Neuronal stem cell (in vitro differentiated cells): Measurements from ENCODE around the gene MMD.
"Not testable (repeated sequence)": the region's sequence is repeated elsewhere in the genome, so short reads cannot be mapped to it uniquely, and the experiment has no call there.

Source experiments
- DNase-seq: peaks from one replicate; pipeline ENCODE4 v3.0.0-alpha.2; 2013; ENCODE audit warnings: low spot score
- H2AFZ ChIP-seq: one replicate; pipeline ENCODE4 v1.6.1; 2013; ENCODE audit warnings: mild to moderate bottlenecking, low read length, inconsistent platforms
- H2AK5ac ChIP-seq: 2 replicates; pipeline ENCODE4 v1.6.1; 2013; ENCODE audit warnings: low read depth, mild to moderate bottlenecking, inconsistent platforms, low read length, moderate library complexity, mixed read lengths
- H2BK120ac ChIP-seq: 2 replicates; pipeline ENCODE4 v1.6.1; 2013; ENCODE audit warnings: low read depth, mild to moderate bottlenecking, inconsistent platforms, low read length, moderate library complexity, mixed read lengths
- H2BK12ac ChIP-seq: one replicate; pipeline ENCODE4 v1.6.1; 2013; ENCODE audit warnings: low read length, inconsistent platforms
- H2BK15ac ChIP-seq: 2 replicates; pipeline ENCODE4 v1.6.1; 2013; ENCODE audit warnings: mild to moderate bottlenecking, low read length, inconsistent platforms, mixed read lengths
- H2BK5ac ChIP-seq: one replicate; pipeline ENCODE4 v1.6.1; 2013; ENCODE audit warnings: inconsistent platforms, mild to moderate bottlenecking, low read length, moderate library complexity
- H3K14ac ChIP-seq: one replicate; pipeline ENCODE4 v1.6.1; 2013; ENCODE audit warnings: low read length, inconsistent platforms
- H3K18ac ChIP-seq: 2 replicates; pipeline ENCODE4 v1.6.1; 2013; ENCODE audit warnings: low read length, inconsistent platforms
- H3K23ac ChIP-seq: 2 replicates; pipeline ENCODE4 v1.6.1; 2013; ENCODE audit warnings: low read depth, mild to moderate bottlenecking, mixed read lengths, low read length, inconsistent platforms; ENCODE audit not compliant: poor library complexity
- H3K27ac ChIP-seq: replicated peaks from 3 replicates; pipeline ENCODE4 v1.5.1; 2013; ENCODE audit warnings: low read length, inconsistent platforms
- H3K27me3 ChIP-seq, 3 experiments: 2 replicates each; pipeline ENCODE4 v1.6.1; 2013; ENCODE audit warnings: low read length in 3 of 3, mild to moderate bottlenecking in 2 of 3, inconsistent platforms in 1 of 3, low read depth in 1 of 3, mixed read lengths in 1 of 3, moderate library complexity in 1 of 3; ENCODE audit not compliant: control insufficient read depth in 3 of 3, insufficient read depth in 3 of 3
- H3K36me3 ChIP-seq, 2 donors: replicated peaks in 1 of 2; 2 replicates each; pipeline ENCODE4 v1.6.1; 2013; ENCODE audit warnings: low read length in 2 of 2; ENCODE audit not compliant: control insufficient read depth in 2 of 2, insufficient read depth in 2 of 2
- H3K4ac ChIP-seq: 2 replicates; pipeline ENCODE4 v1.6.1; 2013; ENCODE audit warnings: inconsistent platforms, mild to moderate bottlenecking, low read length, moderate library complexity
- H3K4me1 ChIP-seq, 2 donors: 1 replicate in 1 of 2; 2 replicates in 1 of 2; pipeline ENCODE4 v1.6.1; 2013; ENCODE audit warnings: low read length in 2 of 2, low read depth in 1 of 2; ENCODE audit not compliant: control insufficient read depth in 2 of 2, insufficient read depth in 1 of 2
- H3K4me2 ChIP-seq: one replicate; pipeline ENCODE4 v1.6.1; 2013; ENCODE audit warnings: mild to moderate bottlenecking, low read length, inconsistent platforms; ENCODE audit not compliant: insufficient read depth, poor library complexity, severe bottlenecking
- H3K4me3 ChIP-seq, 2 donors: 2 replicates each; pipeline ENCODE4 v1.5.1; 2013; ENCODE audit warnings: low read length in 2 of 2, mild to moderate bottlenecking in 2 of 2, inconsistent platforms in 1 of 2, moderate library complexity in 1 of 2
- H3K79me1 ChIP-seq: one replicate; pipeline ENCODE4 v1.6.1; 2013; ENCODE audit warnings: low read depth, mild to moderate bottlenecking, inconsistent platforms, low read length, moderate library complexity
- H3K9ac ChIP-seq: one replicate; pipeline ENCODE4 v1.6.1; 2013; ENCODE audit warnings: mild to moderate bottlenecking, low read depth, low read length, inconsistent platforms; ENCODE audit not compliant: poor library complexity
- H3K9me3 ChIP-seq, 2 donors: replicated peaks in 1 of 2; 2 replicates each; pipeline versions ENCODE3 to v1.6.1; 2013; ENCODE audit warnings: low read length in 2 of 2, mild to moderate bottlenecking in 2 of 2, inconsistent platforms in 1 of 2, low read depth in 1 of 2, mixed read lengths in 1 of 2, moderate library complexity in 1 of 2; ENCODE audit not compliant: control insufficient read depth in 2 of 2, insufficient read depth in 1 of 2
- H4K8ac ChIP-seq: one replicate; pipeline ENCODE4 v1.6.1; 2013; ENCODE audit warnings: low read depth, mild to moderate bottlenecking, inconsistent platforms, low read length, moderate library complexity
- H4K91ac ChIP-seq: one replicate; pipeline ENCODE4 v1.6.1; 2013; ENCODE audit warnings: low read length, low read depth, mild to moderate bottlenecking, inconsistent platforms; ENCODE audit not compliant: poor library complexity
- WGBS, 2 donors: extraction: QIAGEN DNeasy Blood & Tissue Kit; methylation state at CpG; one replicate each; pipeline ENCODE4 v1.1.7; 2013; ENCODE audit warnings: missing lambda C conversion rate in 2 of 2, mixed read lengths in 1 of 2; ENCODE audit not compliant: insufficient read length in 2 of 2, insufficient replicate concordance in 1 of 2; ENCODE audit errors: extremely low coverage in 2 of 2; 5-methylcytosine and 5-hydroxymethylcytosine counted together

Gene MMD

DNA sequence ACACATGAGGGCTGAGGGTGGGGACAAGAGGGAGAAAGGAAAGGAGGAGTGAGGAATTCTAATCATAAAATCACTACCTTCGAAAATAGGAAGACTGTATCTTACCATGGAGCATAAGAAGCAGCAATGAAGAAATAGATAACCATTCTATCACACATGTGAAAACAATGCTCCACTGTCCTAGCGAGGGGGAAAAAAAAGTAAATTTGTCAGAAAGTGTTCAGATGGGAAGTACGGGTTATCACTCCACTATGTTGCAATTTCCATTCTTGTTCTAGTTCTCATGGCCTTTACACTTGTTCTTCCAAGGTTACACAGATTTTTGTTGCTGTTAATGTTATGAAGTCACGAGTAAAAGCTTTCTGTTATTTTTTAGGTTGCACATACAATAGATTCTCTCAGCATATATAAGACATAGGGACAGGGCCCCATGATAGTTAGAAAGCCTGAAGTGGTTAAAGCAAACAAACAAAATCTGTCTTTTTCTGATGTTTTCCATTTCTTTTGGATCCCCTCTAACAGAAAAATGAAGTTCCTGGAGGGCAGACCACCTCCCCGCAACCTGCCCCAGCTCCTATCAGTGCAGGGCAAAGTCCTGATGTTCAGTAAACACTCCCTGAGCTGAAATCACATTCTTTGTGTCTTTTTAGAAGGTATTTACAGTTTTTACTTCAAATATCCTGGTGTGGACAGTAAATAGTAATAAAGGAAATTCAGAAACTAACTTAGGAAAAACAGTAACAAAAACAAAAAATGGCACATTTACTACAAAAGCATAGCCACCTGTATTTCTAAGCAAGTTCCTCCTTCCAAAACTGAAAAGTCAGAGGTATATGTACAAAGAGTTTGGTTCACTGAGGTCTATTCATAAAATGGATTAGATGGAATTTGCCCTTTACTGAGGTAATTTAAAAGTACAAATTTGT, 13.7 kb downstream of the MMD start:
- H3K9ac ChIP-seq = no peak overlapping the region
- H4K8ac ChIP-seq = no peak overlapping the region
- no peaks in the 10 kb centered on the region for H3K27me3 ChIP-seq
- H3K4me3 ChIP-seq = no peak overlapping the region
- no peaks in the 10 kb centered on the region for H3K4me1 ChIP-seq
- no peak overlapping the region for H3K18ac ChIP-seq
- no peak overlapping the region for H3K4ac ChIP-seq
- no peak overlapping the region for H4K91ac ChIP-seq
- no peak overlapping the region for H3K14ac ChIP-seq
- H2BK12ac ChIP-seq = no peak overlapping the region
- no peak for DNase-seq
- no peak overlapping the region for H2BK5ac ChIP-seq
- no peaks in the 10 kb centered on the region for H3K79me1 ChIP-seq
- H2BK15ac ChIP-seq = no peak overlapping the region
- H3K4me2 ChIP-seq = no peak overlapping the region
- no peak overlapping the region for H2AFZ ChIP-seq
- no CpG with 5 or more reads among the region's 5 CpGs for WGBS, 2 donors
- no peaks in the 10 kb centered on the region for H3K9me3 ChIP-seq
- no peak overlapping the region for H3K23ac ChIP-seq
- no peak overlapping the region for H3K27ac ChIP-seq
- H2AK5ac ChIP-seq = no peak overlapping the region
- no peak overlapping the region for H2BK120ac ChIP-seq
- H3K36me3 ChIP-seq = peaks cover 29 to 96% of the 10 kb centered on the region in 2 donors

- H3K36me3 ChIP-seq = peaks cover 21 to 95% of the 10 kb centered on the region in 2 donors
- H3K14ac ChIP-seq = no peak overlapping the region
- H3K27me3 ChIP-seq = no peaks in the 10 kb centered on the region
- no peaks in the 10 kb centered on the region for H3K79me1 ChIP-seq
- no peak overlapping the region for H3K4me3 ChIP-seq
- H2BK15ac ChIP-seq = no peak overlapping the region
- H3K9ac ChIP-seq = no peak overlapping the region
- H3K18ac ChIP-seq = no peak overlapping the region
- H2AFZ ChIP-seq = no peak overlapping the region
- no peak overlapping the region for H3K4me2 ChIP-seq
- no peaks in the 10 kb centered on the region for H3K4me1 ChIP-seq
- no peak overlapping the region for H3K4ac ChIP-seq
- H3K27ac ChIP-seq = no peak overlapping the region
- no peak overlapping the region for H2BK12ac ChIP-seq
- no peaks in the 10 kb centered on the region for H3K9me3 ChIP-seq
- no peak overlapping the region for H2AK5ac ChIP-seq
- no peak overlapping the region for H3K23ac ChIP-seq
- no CpG with 5 or more reads among the region's 1 CpG for WGBS, 2 donors
- no peak overlapping the region for H4K91ac ChIP-seq
- no peak overlapping the region for H2BK120ac ChIP-seq
- H2BK5ac ChIP-seq = no peak overlapping the region
- H4K8ac ChIP-seq = no peak overlapping the region
- no peak for DNase-seq
Observed at GRCh38 chr17:55405600-55405999, 16.0 kb downstream of the MMD start.

- H2AFZ ChIP-seq, H4K91ac ChIP-seq, H3K9me3 ChIP-seq, H4K8ac ChIP-seq, H3K27ac ChIP-seq, H2BK15ac ChIP-seq, H3K4me1 ChIP-seq, H3K4me3 ChIP-seq, H3K4ac ChIP-seq, H3K9ac ChIP-seq, H2BK12ac ChIP-seq, DNase-seq, H2BK5ac ChIP-seq, H3K18ac ChIP-seq, H3K14ac ChIP-seq, H2AK5ac ChIP-seq, H3K27me3 ChIP-seq, H3K23ac ChIP-seq, H3K4me2 ChIP-seq, H2BK120ac ChIP-seq, H3K79me1 ChIP-seq: not testable (repeated sequence)
- H3K36me3 ChIP-seq = peaks cover 18 to 95% of the 10 kb centered on the region in 2 donors
- no CpG with 5 or more reads among the region's 5 CpGs for WGBS, 2 donors
Observed at GRCh38 chr17:55404197-55404596, 17.4 kb downstream of the MMD start.

GRCh38 chr17:55402374-55402773, 19.3 kb downstream of the MMD start:
- Histone ChIP-seq H3K27me3 (no peaks in the 10 kb centered on the region), H2BK120ac (no peak overlapping the region), H2BK12ac (no peak overlapping the region), H3K27ac (no peak overlapping the region), H3K9me3 (no peaks in the 10 kb centered on the region), H3K9ac (no peak overlapping the region), H3K79me1 (no peaks in the 10 kb centered on the region), H3K4me3 (no peak overlapping the region), H2BK5ac (no peak overlapping the region), H3K4me2 (no peak overlapping the region), H4K8ac (no peak overlapping the region), H3K23ac (no peak overlapping the region), H3K4ac (no peak overlapping the region), H2BK15ac (no peak overlapping the region), H2AK5ac (no peak overlapping the region), H3K4me1 (no peaks in the 10 kb centered on the region), H3K36me3 (peaks cover 13 to 95% of the 10 kb centered on the region in 2 donors), H2AFZ (no peak overlapping the region), H3K14ac (no peak overlapping the region), H4K91ac (no peak overlapping the region), H3K18ac (no peak overlapping the region)
- no peak for DNase-seq
- WGBS, 2 donors = no CpG with 5 or more reads among the region's 4 CpGs
